Activated B cell treated with CpG ODN at 0.5 μM for 24 hours (primary cell): ENCODE data around the gene PACRG. TPM values are rescaled to one million over a fixed set of nuclear protein-coding genes. Genes with fewer than 3 reads are reported as not detected.

Experiments
- ATAC-seq: fragments of 200-7000 bp; cut with Tn5 transposase; one replicate; pipeline ENCODE4 v1.10.0; 2021; ENCODE audit warnings: low read depth, mild to moderate bottlenecking, moderate library complexity
- CTCF ChIA-PET: fragments of 350-600 bp; sonication (Branson Sonifier 250); formaldehyde crosslinking; loops from one replicate; lab custom pipeline; 2021; ENCODE audit warnings: antibody characterized with exemption; lab: Charles Lee
- POLR2A ChIA-PET: fragments of 350-600 bp; sonication (Branson Sonifier 250); formaldehyde crosslinking; loops from one replicate; lab custom pipeline; 2021; ENCODE audit warnings: antibody characterized with exemption; lab: Charles Lee
- DNase-seq: peaks from one replicate; pipeline ENCODE4 v3.0.0; 2022
- H3K27ac Mint-ChIP-seq: one replicate; pipeline ENCODE4 v1.8.0; 2020; ENCODE audit warnings: mixed read lengths
- H3K27me3 Mint-ChIP-seq: one replicate; pipeline ENCODE4 v1.8.0; 2021; ENCODE audit warnings: mixed read lengths
- H3K36me3 Mint-ChIP-seq: one replicate; pipeline ENCODE4 v1.8.0; 2021; ENCODE audit warnings: low read depth, mixed read lengths
- H3K4me1 Mint-ChIP-seq: one replicate; pipeline ENCODE4 v1.8.0; 2021; ENCODE audit warnings: mixed read lengths
- H3K4me3 Mint-ChIP-seq: one replicate; pipeline ENCODE4 v1.8.0; 2020; ENCODE audit warnings: mild to moderate bottlenecking, mixed read lengths
- H3K9me3 Mint-ChIP-seq: one replicate; pipeline ENCODE4 v1.8.0; 2020; ENCODE audit warnings: mixed read lengths
- intact Hi-C: fragments of 100-400 bp; cut with micrococcal nuclease; formaldehyde crosslinking; loops from one replicate; pipeline ENCODE4 v1.15.1; 2024
- total RNA-seq: library from RNA; stranded (reverse); gene quantifications from 2 replicates; pipeline ENCODE4 v1.2.3, GENCODE V29; 2022
- TF ChIP-seq, protein P1 (sequence below): fragments of 200-600 bp; IDR thresholded peaks from one replicate; pipeline ENCODE4 v1.8.0; 2022; ENCODE audit warnings: antibody characterized with exemption, mild to moderate bottlenecking

Gene PACRG
- total RNA-seq, 1 donor from 2014 or later, result not detected

DNA sequence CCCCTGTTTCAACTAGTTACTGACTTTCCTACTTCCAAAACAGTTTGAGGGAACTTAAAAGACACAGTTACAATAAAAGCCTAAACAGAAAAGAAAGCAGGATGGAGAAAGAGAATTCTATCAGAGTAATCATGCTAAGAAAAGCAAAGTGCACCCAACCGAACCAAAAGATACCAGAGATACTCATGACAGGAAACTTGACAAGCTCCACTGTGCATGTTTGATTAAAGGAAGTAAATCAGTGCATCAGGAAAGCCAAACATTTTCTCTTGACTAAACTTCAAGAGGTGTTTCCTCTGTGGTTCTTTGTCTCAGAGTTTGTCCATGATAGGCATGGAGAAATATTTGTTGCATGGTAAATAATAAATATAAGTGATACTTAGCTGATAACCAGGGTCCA is 138.9 kb downstream of the PACRG start:
- no peak overlapping the region for H3K4me3 Mint-ChIP-seq
- CTCF ChIA-PET, result no interaction called here
- intact Hi-C loops, result no loop called here
- POLR2A ChIA-PET, result no interaction called here
- H3K9me3 Mint-ChIP-seq, result no peaks in the 10 kb centered on the region
- H3K27ac Mint-ChIP-seq, result no peak overlapping the region
- no peaks in the 10 kb centered on the region for H3K27me3 Mint-ChIP-seq
- ATAC-seq, result no peak
- TF ChIP-seq, protein P1, sequence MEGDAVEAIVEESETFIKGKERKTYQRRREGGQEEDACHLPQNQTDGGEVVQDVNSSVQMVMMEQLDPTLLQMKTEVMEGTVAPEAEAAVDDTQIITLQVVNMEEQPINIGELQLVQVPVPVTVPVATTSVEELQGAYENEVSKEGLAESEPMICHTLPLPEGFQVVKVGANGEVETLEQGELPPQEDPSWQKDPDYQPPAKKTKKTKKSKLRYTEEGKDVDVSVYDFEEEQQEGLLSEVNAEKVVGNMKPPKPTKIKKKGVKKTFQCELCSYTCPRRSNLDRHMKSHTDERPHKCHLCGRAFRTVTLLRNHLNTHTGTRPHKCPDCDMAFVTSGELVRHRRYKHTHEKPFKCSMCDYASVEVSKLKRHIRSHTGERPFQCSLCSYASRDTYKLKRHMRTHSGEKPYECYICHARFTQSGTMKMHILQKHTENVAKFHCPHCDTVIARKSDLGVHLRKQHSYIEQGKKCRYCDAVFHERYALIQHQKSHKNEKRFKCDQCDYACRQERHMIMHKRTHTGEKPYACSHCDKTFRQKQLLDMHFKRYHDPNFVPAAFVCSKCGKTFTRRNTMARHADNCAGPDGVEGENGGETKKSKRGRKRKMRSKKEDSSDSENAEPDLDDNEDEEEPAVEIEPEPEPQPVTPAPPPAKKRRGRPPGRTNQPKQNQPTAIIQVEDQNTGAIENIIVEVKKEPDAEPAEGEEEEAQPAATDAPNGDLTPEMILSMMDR, result no peak
- no peaks in the 10 kb centered on the region for H3K36me3 Mint-ChIP-seq
- no peaks in the 10 kb centered on the region for H3K4me1 Mint-ChIP-seq
- no peak for DNase-seq

- no peak overlapping the region for H3K27ac Mint-ChIP-seq
- POLR2A ChIA-PET, result no interaction called here
- ATAC-seq (no peak), DNase-seq (no peak)
- intact Hi-C loops, result no loop called here
- H3K9me3 Mint-ChIP-seq, result no peaks in the 10 kb centered on the region
- H3K27me3 Mint-ChIP-seq, result no peaks in the 10 kb centered on the region
- no peaks in the 10 kb centered on the region for H3K4me1 Mint-ChIP-seq
- no peaks in the 10 kb centered on the region for H3K36me3 Mint-ChIP-seq
- CTCF ChIA-PET, result no interaction called here
- TF ChIP-seq, protein P1, result no peak
- H3K4me3 Mint-ChIP-seq, result no peak overlapping the region
These were observed 140.6 kb downstream of the PACRG start for GRCh38 chr6:162868397-162868796.

DNA sequence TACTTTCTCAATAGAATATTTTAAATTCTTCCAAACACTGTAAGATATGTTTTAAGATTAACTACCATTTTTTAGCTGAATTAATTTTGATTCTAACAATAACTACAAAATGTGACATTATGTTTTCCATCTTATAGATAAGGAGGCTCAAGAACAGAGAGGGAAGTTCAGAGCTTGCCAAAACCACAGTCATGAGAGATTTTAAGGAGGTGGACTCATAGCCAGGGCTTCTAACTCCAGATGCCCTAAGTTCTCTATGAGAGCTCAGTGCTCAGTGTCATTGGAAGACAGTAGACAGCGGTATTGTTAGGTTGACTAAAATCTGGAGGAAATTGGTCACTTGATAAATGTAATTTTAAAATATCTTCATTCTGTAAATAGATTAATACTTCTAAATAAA is 144.2 kb downstream of the PACRG start:
- ATAC-seq (no peak), DNase-seq (no peak)
- POLR2A ChIA-PET, result no interaction called here
- Mint-ChIP-seq H3K9me3 (no peaks in the 10 kb centered on the region), H3K36me3 (no peaks in the 10 kb centered on the region), H3K27ac (no peak overlapping the region), H3K4me3 (no peak overlapping the region), H3K27me3 (no peaks in the 10 kb centered on the region), H3K4me1 (no peaks in the 10 kb centered on the region)
- TF ChIP-seq, protein P1, result no peak
- intact Hi-C loops, result no loop called here
- CTCF ChIA-PET, result no interaction called here

- Mint-ChIP-seq H3K4me1 (no peaks in the 10 kb centered on the region), H3K4me3 (no peak overlapping the region), H3K27me3 (no peaks in the 10 kb centered on the region), H3K36me3 (no peaks in the 10 kb centered on the region), H3K9me3 (no peaks in the 10 kb centered on the region), H3K27ac (no peak overlapping the region)
- no peak for DNase-seq
- TF ChIP-seq, protein P1, result no peak
- ATAC-seq, result no peak
- ChIA-PET POLR2A (no interaction called here), CTCF (no interaction called here)
- intact Hi-C loops, result no loop called here
These were observed 145.8 kb downstream of the PACRG start for GRCh38 chr6:162873537-162873936.

GRCh38 chr6:162875070-162875469 is 147.3 kb downstream of the PACRG start:
- intact Hi-C loops, result no loop called here
- ATAC-seq, result no peak
- H3K36me3 Mint-ChIP-seq, result no peaks in the 10 kb centered on the region
- POLR2A ChIA-PET, result no interaction called here
- no peaks in the 10 kb centered on the region for H3K9me3 Mint-ChIP-seq
- H3K4me1 Mint-ChIP-seq, result no peaks in the 10 kb centered on the region
- CTCF ChIA-PET, result no interaction called here
- DNase-seq, result no peak
- no peak overlapping the region for H3K27ac Mint-ChIP-seq
- H3K27me3 Mint-ChIP-seq, result no peaks in the 10 kb centered on the region
- H3K4me3 Mint-ChIP-seq, result no peak overlapping the region
- TF ChIP-seq, protein P1, result no peak
